KMS-11 (cell line): Measurements from ENCODE around the gene OAT.

ENCODE experiments used
- H2AFZ ChIP-seq: fragments of 200-600 bp; sonication (generic); 2 replicates; pipeline ENCODE4 v1.6.1; 2016; ENCODE audit warnings: antibody characterized with exemption, mixed run types, low read depth
- H3K27ac ChIP-seq: fragments of 200-600 bp; sonication (generic); 2 replicates; pipeline ENCODE4 v1.6.1; 2016; ENCODE audit warnings: mild to moderate bottlenecking, mixed run types
- H3K27me3 ChIP-seq: fragments of 200-600 bp; sonication (generic); 2 replicates; pipeline ENCODE4 v1.6.1; 2017; ENCODE audit warnings: mild to moderate bottlenecking, low read depth, mixed run types, moderate library complexity; ENCODE audit not compliant: insufficient read depth
- H3K36me3 ChIP-seq: fragments of 200-600 bp; sonication (generic); 2 replicates; pipeline ENCODE4 v1.6.1; 2017; ENCODE audit warnings: mild to moderate bottlenecking, mixed run types; ENCODE audit not compliant: insufficient read depth
- H3K4me1 ChIP-seq: fragments of 200-600 bp; sonication (generic); 2 replicates; pipeline ENCODE4 v1.6.1; 2016; ENCODE audit warnings: mild to moderate bottlenecking, low read depth, mixed run types; ENCODE audit not compliant: poor library complexity, severe bottlenecking
- H3K4me2 ChIP-seq: fragments of 200-600 bp; sonication (generic); 2 replicates; pipeline ENCODE4 v1.7.0; 2016; ENCODE audit warnings: mild to moderate bottlenecking, mixed run types
- H3K4me3 ChIP-seq: fragments of 200-600 bp; sonication (generic); IDR thresholded peaks from 2 replicates; pipeline ENCODE4 v1.6.1; 2017; ENCODE audit warnings: low read depth, low read length, mixed read lengths; ENCODE audit not compliant: insufficient read depth
- H3K79me2 ChIP-seq: fragments of 200-600 bp; sonication (generic); 2 replicates; pipeline ENCODE4 v1.6.1; 2016; ENCODE audit warnings: low read depth, mixed run types; ENCODE audit not compliant: insufficient read depth
- H3K9ac ChIP-seq: fragments of 200-600 bp; sonication (generic); 2 replicates; pipeline ENCODE4 v1.6.1; 2016; ENCODE audit warnings: mild to moderate bottlenecking, mixed run types
- H4K20me1 ChIP-seq: fragments of 200-600 bp; sonication (generic); 2 replicates; pipeline ENCODE4 v1.6.1; 2016; ENCODE audit warnings: mild to moderate bottlenecking, mixed run types; ENCODE audit not compliant: insufficient read depth
- TF ChIP-seq, protein P1 (sequence below): fragments of 200-600 bp; sonication (generic); conservative IDR thresholded peaks from 2 replicates; pipeline ENCODE4 v1.6.1; 2017; ENCODE audit warnings: low read depth, mild to moderate bottlenecking, antibody characterized with exemption, low read length, moderate library complexity, mixed read lengths

Gene OAT

DNA sequence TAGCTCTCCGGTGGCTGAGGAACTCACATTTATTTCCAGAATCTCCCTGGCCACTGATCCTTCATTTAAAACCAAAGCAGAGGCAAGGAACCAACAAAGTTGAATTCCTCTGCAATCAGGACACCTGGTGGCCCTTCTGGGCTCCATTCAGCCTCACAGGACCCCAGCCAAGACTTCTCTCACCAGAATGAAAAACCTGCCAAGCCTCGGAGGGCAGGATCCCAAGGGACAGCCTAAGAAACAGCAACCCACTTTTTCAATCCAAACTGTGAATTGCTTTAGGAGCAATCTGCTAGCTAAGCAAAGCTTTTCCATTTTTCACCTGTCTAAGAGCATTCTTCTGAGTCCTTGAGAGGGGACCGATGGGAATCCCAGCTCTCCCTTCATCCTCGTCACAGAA, 34.6 kb downstream of the OAT start:
- TF ChIP-seq, protein P1, sequence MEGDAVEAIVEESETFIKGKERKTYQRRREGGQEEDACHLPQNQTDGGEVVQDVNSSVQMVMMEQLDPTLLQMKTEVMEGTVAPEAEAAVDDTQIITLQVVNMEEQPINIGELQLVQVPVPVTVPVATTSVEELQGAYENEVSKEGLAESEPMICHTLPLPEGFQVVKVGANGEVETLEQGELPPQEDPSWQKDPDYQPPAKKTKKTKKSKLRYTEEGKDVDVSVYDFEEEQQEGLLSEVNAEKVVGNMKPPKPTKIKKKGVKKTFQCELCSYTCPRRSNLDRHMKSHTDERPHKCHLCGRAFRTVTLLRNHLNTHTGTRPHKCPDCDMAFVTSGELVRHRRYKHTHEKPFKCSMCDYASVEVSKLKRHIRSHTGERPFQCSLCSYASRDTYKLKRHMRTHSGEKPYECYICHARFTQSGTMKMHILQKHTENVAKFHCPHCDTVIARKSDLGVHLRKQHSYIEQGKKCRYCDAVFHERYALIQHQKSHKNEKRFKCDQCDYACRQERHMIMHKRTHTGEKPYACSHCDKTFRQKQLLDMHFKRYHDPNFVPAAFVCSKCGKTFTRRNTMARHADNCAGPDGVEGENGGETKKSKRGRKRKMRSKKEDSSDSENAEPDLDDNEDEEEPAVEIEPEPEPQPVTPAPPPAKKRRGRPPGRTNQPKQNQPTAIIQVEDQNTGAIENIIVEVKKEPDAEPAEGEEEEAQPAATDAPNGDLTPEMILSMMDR, result no peak
- no peak overlapping the region for H3K27ac ChIP-seq
- H3K4me2 ChIP-seq, result no peak overlapping the region
- no peaks in the 10 kb centered on the region for H3K36me3 ChIP-seq
- H2AFZ ChIP-seq, result no peak overlapping the region
- H3K27me3 ChIP-seq, result no peaks in the 10 kb centered on the region
- H3K4me1 ChIP-seq, result peaks cover 32% of the 10 kb centered on the region
- no peak overlapping the region for H3K4me3 ChIP-seq
- H3K79me2 ChIP-seq, result no peaks in the 10 kb centered on the region
- H3K9ac ChIP-seq, result no peak overlapping the region
- no peaks in the 10 kb centered on the region for H4K20me1 ChIP-seq

DNA sequence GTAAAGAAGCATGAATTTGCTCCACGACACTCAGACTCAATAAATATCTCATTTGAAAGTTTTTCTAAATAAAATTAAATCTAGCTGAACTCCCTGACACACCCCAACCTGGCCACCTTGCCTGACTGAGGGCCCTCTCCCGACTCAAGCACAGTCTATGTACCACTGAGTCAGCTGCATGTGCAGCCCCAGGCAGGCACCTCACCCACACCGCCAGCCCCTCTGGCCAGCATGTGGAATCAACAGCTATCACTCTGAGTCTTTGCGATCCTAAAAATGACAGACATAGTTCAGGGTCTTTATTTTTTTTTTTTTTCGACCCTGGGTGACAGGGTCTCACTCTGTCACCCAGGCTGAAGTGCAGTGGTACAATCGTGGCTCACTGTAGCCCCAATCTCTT, 35.2 kb downstream of the OAT start:
- H3K79me2 ChIP-seq, result no peaks in the 10 kb centered on the region
- no peaks in the 10 kb centered on the region for H4K20me1 ChIP-seq

GRCh38 chr10:124381011-124381611, 37.6 kb downstream of the OAT start:
- Histone ChIP-seq H3K9ac (no peak overlapping the region), H3K36me3 (no peaks in the 10 kb centered on the region), H3K4me2 (no peak overlapping the region), H3K27me3 (no peaks in the 10 kb centered on the region), H3K79me2 (no peaks in the 10 kb centered on the region), H3K27ac (no peak overlapping the region), H3K4me3 (no peak overlapping the region), H4K20me1 (no peaks in the 10 kb centered on the region), H3K4me1 (peaks cover 27% of the 10 kb centered on the region), H2AFZ (no peak overlapping the region)
- TF ChIP-seq, protein P1, result no peak

More for the DNA sequence above, 35.2 kb downstream of the OAT start:
- Histone ChIP-seq H3K4me2 (no peak overlapping the region), H3K4me1 (peaks cover 33% of the 10 kb centered on the region), H3K27ac (no peak overlapping the region), H3K4me3 (no peak overlapping the region), H3K36me3 (no peaks in the 10 kb centered on the region), H3K27me3 (no peaks in the 10 kb centered on the region), H3K9ac (no peak overlapping the region), H2AFZ (no peak overlapping the region)
- TF ChIP-seq, protein P1, result no peak

GRCh38 chr10:124380256-124380995, 38.3 kb downstream of the OAT start:
- Histone ChIP-seq H4K20me1 (no peaks in the 10 kb centered on the region), H3K27ac (peak overlapping the region; percentile 75), H2AFZ (no peak overlapping the region), H3K79me2 (no peaks in the 10 kb centered on the region), H3K4me1 (peaks cover 27% of the 10 kb centered on the region), H3K27me3 (no peaks in the 10 kb centered on the region), H3K4me3 (no peak overlapping the region), H3K9ac (peak overlapping the region; percentile 42; the same call in 1 of the 2 replicates), H3K36me3 (no peaks in the 10 kb centered on the region), H3K4me2 (0 out of 2 replicates have a peak overlapping the region, but pooled peaks have one; percentile 23)
- TF ChIP-seq, protein P1, result no peak
